ENCODE data around the gene TPP1.

DNA sequence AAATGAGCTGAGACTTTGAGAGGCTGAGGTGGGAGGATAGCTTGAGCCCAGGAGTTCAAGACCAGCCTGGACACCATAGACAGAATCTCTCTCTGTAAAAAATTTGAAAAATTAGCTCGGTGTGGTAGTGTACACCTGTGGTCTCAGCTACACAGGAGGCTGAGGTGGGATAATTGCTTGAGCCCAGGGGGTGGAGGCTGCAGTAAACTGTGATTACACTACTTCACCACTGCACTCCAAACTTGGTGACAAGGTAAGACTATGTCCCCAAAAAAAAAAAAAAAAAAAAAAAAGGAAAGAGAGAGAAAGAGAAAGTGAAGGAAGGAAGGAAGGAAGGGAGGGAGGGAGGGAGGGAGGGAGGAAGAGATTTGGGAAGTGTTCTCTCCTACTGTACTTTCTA lies 41.1 kb downstream of the TPP1 start:
- TF ChIP-seq POLR2A (IDR thresholded peaks at IDR 0.05): no peak
- no peak for TF ChIP-seq EP300 (IDR thresholded peaks at IDR 0.05)
